Vagina (tissue), 2 donors: Measurements from ENCODE around the gene ABCC2. TPM values are rescaled to one million over a fixed set of nuclear protein-coding genes. Genes with fewer than 3 reads are reported as not detected.

Source experiments
- DNase-seq, 2 donors: peaks; one replicate each; pipeline ENCODE4 v3.0.0-alpha.2; 2017; ENCODE audit errors: extremely low spot score in 2 of 2
- H3K27ac ChIP-seq: fragments of 200-600 bp; sonication (generic); one replicate; pipeline ENCODE4 v1.5.1; 2019
- H3K27me3 ChIP-seq: fragments of 200-600 bp; sonication (generic); one replicate; pipeline ENCODE4 v1.5.1; 2019
- H3K36me3 ChIP-seq, 2 donors: fragments of 200-600 bp; sonication (generic); one replicate each; pipeline ENCODE4 v1.5.1; 2017 to 2019
- H3K4me1 ChIP-seq: fragments of 200-600 bp; sonication (generic); one replicate; pipeline ENCODE4 v1.5.1; 2019
- H3K4me3 ChIP-seq, 2 donors: fragments of 200-600 bp; sonication (generic); 1 replicate in 1 of 2; 2 replicates in 1 of 2; pipeline ENCODE4 v1.5.1; 2016 to 2019
- H3K9me3 ChIP-seq: fragments of 200-600 bp; sonication (generic); one replicate; pipeline ENCODE4 v1.5.1; 2019
- POLR2A ChIP-seq, 2 donors: fragments of 450-650 bp; IDR thresholded peaks; one replicate each; pipeline ENCODE4 v1.6.1; 2017; ENCODE audit warnings: antibody characterized with exemption in 2 of 2, mild to moderate bottlenecking in 2 of 2, moderate library complexity in 2 of 2
- POLR2AphosphoS5 ChIP-seq, 2 donors: sonication (generic); formaldehyde crosslinking; IDR thresholded peaks; one replicate each; pipeline ENCODE4 v1.9.0; 2017; ENCODE audit warnings: antibody characterized with exemption in 2 of 2, mild to moderate bottlenecking in 2 of 2, low read depth in 1 of 2; ENCODE audit not compliant: insufficient read depth in 1 of 2
- intact Hi-C: fragments of 100-400 bp; cut with DNase I; formaldehyde crosslinking; loops from one replicate; pipeline ENCODE4 v1.15.1; 2023
- total RNA-seq: library from RNA; depleted of rRNA; stranded (reverse); fragments of >200 nt; gene quantifications from one replicate; pipeline ENCODE4 v1.2.3, GENCODE V29; 2016
- TF ChIP-seq, protein P1 (sequence below), 3 experiments: fragments of 450-650 bp in 2 of 3; fragments of 200-600 bp in 1 of 3; sonication (generic) in 1 of 3; IDR thresholded peaks; one replicate each; pipeline ENCODE4 v1.5.1; 2017 to 2019; ENCODE audit warnings: antibody characterized with exemption in 3 of 3, mild to moderate bottlenecking in 2 of 3, moderate library complexity in 2 of 3

The ABCC2 gene
- total RNA-seq, 1 donor from 2014 or later, result 1.7 TPM

GRCh38 chr10:99784016-99784726, 1.7 kb downstream of the ABCC2 start:
- DNase-seq, result no peak
- H3K4me1 ChIP-seq, result peaks cover 7% of the 10 kb centered on the region
- TF ChIP-seq, protein P1, sequence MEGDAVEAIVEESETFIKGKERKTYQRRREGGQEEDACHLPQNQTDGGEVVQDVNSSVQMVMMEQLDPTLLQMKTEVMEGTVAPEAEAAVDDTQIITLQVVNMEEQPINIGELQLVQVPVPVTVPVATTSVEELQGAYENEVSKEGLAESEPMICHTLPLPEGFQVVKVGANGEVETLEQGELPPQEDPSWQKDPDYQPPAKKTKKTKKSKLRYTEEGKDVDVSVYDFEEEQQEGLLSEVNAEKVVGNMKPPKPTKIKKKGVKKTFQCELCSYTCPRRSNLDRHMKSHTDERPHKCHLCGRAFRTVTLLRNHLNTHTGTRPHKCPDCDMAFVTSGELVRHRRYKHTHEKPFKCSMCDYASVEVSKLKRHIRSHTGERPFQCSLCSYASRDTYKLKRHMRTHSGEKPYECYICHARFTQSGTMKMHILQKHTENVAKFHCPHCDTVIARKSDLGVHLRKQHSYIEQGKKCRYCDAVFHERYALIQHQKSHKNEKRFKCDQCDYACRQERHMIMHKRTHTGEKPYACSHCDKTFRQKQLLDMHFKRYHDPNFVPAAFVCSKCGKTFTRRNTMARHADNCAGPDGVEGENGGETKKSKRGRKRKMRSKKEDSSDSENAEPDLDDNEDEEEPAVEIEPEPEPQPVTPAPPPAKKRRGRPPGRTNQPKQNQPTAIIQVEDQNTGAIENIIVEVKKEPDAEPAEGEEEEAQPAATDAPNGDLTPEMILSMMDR (IDR thresholded peaks at IDR 0.05), result no peak
- TF ChIP-seq POLR2A (IDR thresholded peaks at IDR 0.05) (no peak), POLR2AphosphoS5 (IDR thresholded peaks at IDR 0.05; ENCODE audit: insufficient read depth in 1 of 2, low read depth in 1 of 2) (no peak)
- H3K9me3 ChIP-seq, result no peaks in the 10 kb centered on the region
- intact Hi-C loops, result no loop called here
- no peaks in the 10 kb centered on the region for H3K36me3 ChIP-seq
- H3K27ac ChIP-seq, result no peak overlapping the region
- H3K4me3 ChIP-seq, result no peak overlapping the region
- H3K27me3 ChIP-seq, result no peaks in the 10 kb centered on the region

DNA sequence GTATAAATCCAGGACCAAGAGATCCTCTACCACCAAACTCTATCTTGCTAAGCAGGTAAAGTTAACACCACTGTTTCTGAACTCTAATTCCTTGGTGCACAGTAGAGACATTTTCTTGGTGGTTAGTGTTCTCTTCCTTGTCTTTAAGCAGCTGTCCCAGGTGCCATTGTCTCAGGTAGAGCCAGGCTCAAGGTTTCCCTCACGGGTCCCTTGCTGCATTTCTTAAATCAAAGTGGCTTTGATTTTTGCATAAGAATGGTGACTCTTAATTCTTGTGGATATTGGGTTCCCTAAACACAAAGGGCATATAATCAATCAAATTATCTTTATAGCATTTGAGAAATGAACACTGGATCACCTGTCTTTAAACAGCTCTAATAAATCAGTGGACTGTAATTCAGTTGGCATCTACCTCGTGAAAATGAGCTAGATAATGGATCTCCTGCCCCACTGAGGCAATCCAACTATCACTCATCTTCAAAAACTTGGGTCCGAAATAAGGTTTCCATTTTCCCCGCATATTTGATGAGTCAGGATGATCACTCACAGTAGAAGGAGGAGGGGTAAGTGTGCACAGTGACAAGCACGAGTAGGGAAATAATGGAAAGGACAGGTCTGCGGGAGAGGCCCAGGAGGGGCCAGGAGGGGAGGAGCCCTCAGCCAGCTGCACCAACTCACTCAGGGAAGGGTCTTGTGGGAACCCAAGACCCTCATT, 2.4 kb downstream of the ABCC2 start:
- no peak overlapping the region for H3K4me3 ChIP-seq
- no peak for DNase-seq
- H3K27ac ChIP-seq, result no peak overlapping the region
- intact Hi-C loops, result no loop called here
- peaks cover 7% of the 10 kb centered on the region for H3K4me1 ChIP-seq
- no peaks in the 10 kb centered on the region for H3K36me3 ChIP-seq
- no peaks in the 10 kb centered on the region for H3K9me3 ChIP-seq
- no peak for TF ChIP-seq POLR2AphosphoS5 (IDR thresholded peaks at IDR 0.05; ENCODE audit: insufficient read depth in 1 of 2, low read depth in 1 of 2)
- TF ChIP-seq, protein P1 (IDR thresholded peaks at IDR 0.05), result no peak
- TF ChIP-seq POLR2A (IDR thresholded peaks at IDR 0.05), result no peak
- H3K27me3 ChIP-seq, result no peaks in the 10 kb centered on the region

GRCh38 chr10:99785646-99786045, 3.2 kb downstream of the ABCC2 start:
- intact Hi-C loops, result no loop called here
- TF ChIP-seq POLR2A (IDR thresholded peaks at IDR 0.05) (no peak), POLR2AphosphoS5 (IDR thresholded peaks at IDR 0.05; ENCODE audit: insufficient read depth in 1 of 2, low read depth in 1 of 2) (no peak)
- TF ChIP-seq, protein P1 (IDR thresholded peaks at IDR 0.05), result no peak
- Histone ChIP-seq H3K27ac (no peak overlapping the region), H3K9me3 (no peaks in the 10 kb centered on the region), H3K27me3 (no peaks in the 10 kb centered on the region), H3K4me1 (peaks cover 7% of the 10 kb centered on the region), H3K4me3 (no peak overlapping the region), H3K36me3 (no peaks in the 10 kb centered on the region)
- DNase-seq, result no peak

DNA sequence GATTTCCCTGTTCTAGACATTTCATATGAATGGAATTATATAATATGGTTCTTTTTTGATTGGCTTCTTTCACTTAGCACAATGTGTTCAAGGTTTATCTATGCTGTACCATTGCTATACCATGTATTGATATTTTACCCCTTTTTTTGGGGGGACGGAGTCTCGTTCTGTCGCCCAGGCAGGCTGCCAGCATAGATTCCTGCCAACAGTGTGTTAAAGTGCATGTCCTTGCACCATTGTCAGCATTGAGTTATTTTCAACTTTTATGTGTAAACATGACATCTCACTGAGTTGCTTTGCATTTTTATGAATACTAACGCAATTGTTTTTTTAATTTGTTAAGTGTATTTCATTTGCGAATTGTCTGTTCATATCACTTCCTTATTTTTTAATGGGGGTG, 4.9 kb downstream of the ABCC2 start:
- H3K27me3 ChIP-seq, result no peaks in the 10 kb centered on the region
- no peak for DNase-seq
- no peak for TF ChIP-seq POLR2AphosphoS5 (IDR thresholded peaks at IDR 0.05; ENCODE audit: insufficient read depth in 1 of 2, low read depth in 1 of 2)
- TF ChIP-seq, protein P1 (IDR thresholded peaks at IDR 0.05), result no peak
- no peak for TF ChIP-seq POLR2A (IDR thresholded peaks at IDR 0.05)
- H3K9me3 ChIP-seq, result no peaks in the 10 kb centered on the region
- intact Hi-C loops, result no loop called here
- no peak overlapping the region for H3K4me3 ChIP-seq
- H3K36me3 ChIP-seq, result no peaks in the 10 kb centered on the region
- H3K4me1 ChIP-seq, result peaks cover 7% of the 10 kb centered on the region
- H3K27ac ChIP-seq, result no peak overlapping the region
